ENCODE data around the gene BDNF.

Gene BDNF

GRCh38 chr11:27705873-27706820 lies 5.9 kb upstream of the BDNF start:
- DNase-seq (ENCODE audit: low read depth): no peak

DNA sequence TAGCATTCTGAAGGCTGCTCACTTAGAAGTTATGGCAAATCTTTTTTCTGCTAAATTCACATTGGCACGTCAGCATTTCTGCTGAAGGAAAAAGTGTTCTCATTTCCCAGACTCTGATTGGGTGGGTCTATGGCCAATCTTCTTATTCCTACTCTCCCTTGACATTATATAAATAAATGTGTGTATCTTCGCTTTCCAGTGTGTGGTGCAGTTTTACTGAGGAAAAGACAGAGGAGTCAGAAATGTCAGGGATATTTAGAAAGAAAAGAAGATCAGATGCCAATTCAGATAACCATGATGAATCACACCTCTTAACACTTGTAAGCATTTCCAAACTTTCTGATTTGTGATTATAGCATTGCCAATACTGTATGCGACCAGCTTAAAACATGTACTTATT lies 3.2 kb upstream of the BDNF start:
- no peak for DNase-seq (ENCODE audit: low read depth)

- DNase-seq (ENCODE audit: low read depth): no peak
These were observed 2.6 kb upstream of the BDNF start for GRCh38 chr11:27702811-27703210.

- no peak for DNase-seq (ENCODE audit: low read depth)
These were observed 1.3 kb upstream of the BDNF start for GRCh38 chr11:27701355-27702105.

GRCh38 chr11:27699926-27700350 lies 317 bp downstream of the BDNF start:
- DNase-seq (ENCODE audit: low read depth): no peak

DNA sequence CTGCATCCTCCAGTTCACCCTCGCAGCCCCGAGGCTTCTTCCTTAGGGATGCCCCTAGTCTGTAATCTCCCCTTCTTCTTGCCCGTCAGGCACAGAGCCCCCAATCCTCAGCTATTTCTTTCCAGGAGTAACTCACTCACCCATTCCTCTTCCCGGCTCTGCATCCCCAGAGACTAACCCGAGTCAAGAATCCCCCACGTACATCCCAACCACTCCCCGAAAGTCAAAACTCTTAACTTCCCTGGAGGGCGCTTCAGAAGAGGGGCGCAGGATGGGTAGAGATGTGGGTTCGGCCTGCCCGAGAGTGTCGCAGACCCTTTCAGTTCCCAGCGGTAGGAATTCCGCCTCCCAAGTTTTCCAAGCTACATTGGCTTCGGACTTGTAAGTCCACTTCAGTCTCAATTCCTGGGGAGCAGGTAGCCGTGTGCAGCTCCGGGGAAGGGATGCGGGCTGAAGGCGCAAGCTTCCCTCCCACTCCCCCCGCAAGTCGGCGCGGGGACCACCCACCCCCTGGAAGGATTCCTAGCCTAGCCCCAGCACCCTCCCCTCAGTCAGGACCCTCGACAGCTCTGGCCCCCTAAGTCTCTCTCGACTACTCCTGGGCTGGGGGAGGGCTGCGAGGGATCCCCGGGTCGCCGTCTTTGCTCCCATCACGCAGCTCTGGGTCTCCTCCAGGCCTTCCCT lies 871 bp downstream of the BDNF start:
- no peak for DNase-seq (ENCODE audit: low read depth)

DNA sequence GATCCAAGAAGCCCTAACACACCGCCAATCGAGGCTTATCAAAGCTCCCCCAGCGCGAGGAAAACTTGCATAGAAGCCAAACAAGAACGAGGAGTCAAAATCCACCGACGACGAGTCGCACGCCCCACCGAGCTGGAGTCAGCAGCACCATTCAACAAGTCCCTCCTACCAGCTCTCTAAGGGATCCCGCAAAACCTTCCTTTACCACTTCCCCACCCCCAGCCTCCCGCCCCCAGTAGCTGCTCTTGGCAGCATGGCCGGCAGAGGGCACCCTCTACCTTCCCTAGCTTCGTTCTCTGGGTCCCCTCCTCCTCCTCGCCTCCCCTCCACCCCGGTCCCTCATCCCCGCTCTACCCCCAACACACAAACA lies 1.4 kb downstream of the BDNF start:
- no peak for DNase-seq (ENCODE audit: low read depth)

DNA sequence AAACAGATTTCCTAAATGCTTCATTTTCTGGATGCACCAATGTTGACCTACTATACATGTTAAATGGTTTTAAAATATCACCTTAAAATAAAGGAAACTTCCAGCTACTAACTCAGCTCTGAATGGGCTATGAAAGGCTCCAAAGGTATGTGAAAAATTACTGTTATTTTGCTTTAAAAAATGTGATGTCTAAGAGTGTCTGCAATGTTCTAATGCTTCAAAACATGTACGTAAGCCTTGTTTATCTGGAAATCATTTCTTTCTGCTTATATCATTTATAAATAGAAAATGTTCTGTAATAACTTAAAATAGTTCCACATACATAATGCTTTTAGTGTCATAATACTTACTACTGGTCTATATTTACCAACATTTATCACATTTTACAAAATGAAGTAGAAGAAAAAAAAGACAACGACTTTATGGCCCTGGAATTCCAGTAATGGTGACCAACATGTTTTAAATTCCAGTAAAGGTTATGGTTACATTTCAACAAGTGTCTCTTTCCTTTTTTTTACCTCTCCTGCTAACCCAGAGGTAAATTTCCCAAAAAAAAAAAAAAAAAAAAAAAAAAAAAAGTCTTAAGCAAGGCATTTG lies 2.5 kb downstream of the BDNF start:
- DNase-seq (ENCODE audit: low read depth): no peak

GRCh38 chr11:27696961-27697360 lies 3.3 kb downstream of the BDNF start:
- DNase-seq (ENCODE audit: low read depth): no peak

- DNase-seq (ENCODE audit: low read depth): no peak
These were observed 4.1 kb downstream of the BDNF start for GRCh38 chr11:27696115-27696514.

- DNase-seq (ENCODE audit: low read depth): no peak
These were observed 5.3 kb downstream of the BDNF start for GRCh38 chr11:27694992-27695391.

- no peak for DNase-seq (ENCODE audit: low read depth)
These were observed 6.9 kb downstream of the BDNF start for GRCh38 chr11:27693398-27693797.

- DNase-seq (ENCODE audit: low read depth): no peak
These were observed 7.5 kb downstream of the BDNF start for GRCh38 chr11:27692781-27693180.

GRCh38 chr11:27688076-27688475 lies 12.2 kb downstream of the BDNF start:
- DNase-seq (ENCODE audit: low read depth): no peak

- no peak for DNase-seq (ENCODE audit: low read depth)
These were observed 18.6 kb downstream of the BDNF start for GRCh38 chr11:27681664-27682063.

GRCh38 chr11:27679136-27680015 lies 20.9 kb downstream of the BDNF start:
- no peak for DNase-seq (ENCODE audit: low read depth)

- no peak for DNase-seq (ENCODE audit: low read depth)
These were observed 22.0 kb downstream of the BDNF start for GRCh38 chr11:27678242-27678641.

DNA sequence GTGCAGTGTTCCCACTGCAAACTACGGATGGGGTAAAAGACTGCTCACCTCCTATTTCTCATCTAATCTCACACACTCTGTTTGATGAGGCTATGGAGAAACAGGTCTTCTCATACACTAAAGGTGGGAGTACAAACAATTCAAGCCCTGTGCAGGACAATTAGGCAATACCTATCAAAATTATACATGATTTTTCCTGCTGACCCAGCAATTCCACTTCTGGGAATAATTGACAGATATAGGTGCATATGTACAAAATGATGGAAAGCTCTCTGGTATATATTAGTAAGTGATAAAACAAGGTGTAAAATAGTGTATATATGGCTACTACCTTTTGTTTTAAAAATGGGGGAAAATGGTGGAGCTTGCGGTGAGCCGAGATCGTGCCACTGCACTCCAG lies 23.1 kb downstream of the BDNF start:
- DNase-seq (ENCODE audit: low read depth): no peak

GRCh38 chr11:27673979-27674663 lies 26.1 kb downstream of the BDNF start:
- no peak for DNase-seq (ENCODE audit: low read depth)

- no peak for DNase-seq (ENCODE audit: low read depth)
These were observed 27.3 kb downstream of the BDNF start for GRCh38 chr11:27672836-27673464.
